Stimulated activated CD4-positive, alpha-beta T cell treated with anti-CD3 and anti-CD28 coated beads, Interleukin-2, amount 100 ng/mL, for 4 hours (primary cell): ENCODE data around the gene DNAH17.

ENCODE experiments used
- DNase-seq: peaks from one replicate; pipeline ENCODE4 v3.0.0-alpha.2; 2020; ENCODE audit warnings: low read depth

The DNAH17 gene

GRCh38 chr17:78449983-78450595 is 127.1 kb downstream of the DNAH17 start:
- DNase-seq, result no peak

GRCh38 chr17:78448356-78448993 is 128.7 kb downstream of the DNAH17 start:
- DNase-seq, result no peak

DNA sequence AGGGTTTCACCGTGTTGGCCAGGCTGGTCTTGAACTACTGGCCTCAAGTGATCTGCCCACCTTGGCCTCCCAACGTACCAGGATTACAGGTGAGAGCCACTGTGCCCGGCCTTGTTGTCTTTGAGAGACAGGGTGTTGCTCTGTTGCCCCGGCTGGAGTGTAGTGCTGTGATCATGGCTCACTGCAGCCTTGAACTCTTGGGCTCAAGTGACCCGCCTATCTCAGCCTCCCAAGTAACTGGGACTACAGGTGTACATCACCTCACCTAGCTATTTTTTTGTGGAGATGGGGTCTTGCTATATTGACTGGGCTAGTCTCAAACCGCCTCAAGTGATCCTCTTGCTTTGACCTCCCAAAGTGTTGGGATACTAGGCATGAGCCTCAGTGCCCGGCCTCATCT is 130.4 kb downstream of the DNAH17 start:
- no peak for DNase-seq

- no peak for DNase-seq
Measured at GRCh38 chr17:78444392-78444791, 132.8 kb downstream of the DNAH17 start.

DNA sequence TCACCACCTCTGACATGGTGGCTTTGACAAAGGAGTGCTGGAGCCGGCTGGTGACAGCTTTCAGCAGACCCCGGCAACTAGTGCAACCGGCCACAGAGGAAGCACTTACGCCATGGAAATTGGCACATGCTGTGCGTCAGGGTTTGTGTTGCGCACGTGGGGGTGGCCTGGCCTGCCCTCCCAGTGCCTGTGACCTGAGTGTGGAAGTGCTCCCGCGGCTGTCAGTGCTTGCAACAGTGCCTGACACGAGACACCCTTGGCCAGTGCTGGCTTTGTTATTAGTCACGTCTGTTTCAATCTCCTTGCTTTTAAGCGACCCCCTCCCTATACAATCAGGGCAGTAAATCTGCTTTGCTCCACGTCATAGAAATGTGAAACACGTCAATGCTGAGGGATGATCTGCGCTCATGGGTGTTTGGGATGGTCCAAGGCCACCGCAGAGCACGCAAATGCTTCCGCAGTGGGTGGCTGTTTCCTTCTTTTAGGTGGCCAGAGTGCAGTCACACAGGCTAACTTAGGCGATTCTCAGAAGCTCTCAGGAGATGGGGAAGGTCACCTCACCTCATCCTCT is 134.5 kb downstream of the DNAH17 start:
- no peak for DNase-seq

GRCh38 chr17:78441271-78441971 is 135.8 kb downstream of the DNAH17 start:
- no peak for DNase-seq

DNA sequence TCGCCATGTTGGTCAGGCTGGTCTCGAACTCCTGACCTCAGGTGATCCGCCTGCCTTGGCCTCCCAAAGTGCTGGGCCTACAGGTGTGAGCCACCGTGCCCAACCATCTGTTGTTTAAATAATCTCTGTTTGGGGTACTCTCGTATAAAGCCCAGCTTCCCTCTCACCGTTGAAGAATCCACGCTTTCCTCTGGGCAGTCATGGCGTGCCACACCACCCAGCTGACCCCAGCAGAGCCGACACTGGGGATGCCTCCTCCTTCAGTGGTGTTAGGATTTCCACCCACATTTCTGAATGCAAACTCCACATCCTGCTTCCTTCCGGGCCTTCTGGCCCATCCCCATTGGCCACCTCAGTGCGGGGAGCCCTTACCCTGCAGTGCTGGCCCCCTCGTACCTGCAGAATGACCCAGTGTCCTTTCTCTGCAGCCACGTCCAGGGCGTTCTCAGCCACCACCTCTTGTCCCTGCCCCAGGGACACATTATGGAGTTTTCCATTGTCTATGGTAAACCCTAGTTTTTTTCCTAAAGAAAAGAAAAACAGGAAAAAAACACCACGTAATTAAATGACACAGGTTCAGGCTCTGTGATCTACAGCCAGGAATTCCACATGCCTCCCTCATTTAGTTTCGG is 138.4 kb downstream of the DNAH17 start:
- DNase-seq, result no peak

DNA sequence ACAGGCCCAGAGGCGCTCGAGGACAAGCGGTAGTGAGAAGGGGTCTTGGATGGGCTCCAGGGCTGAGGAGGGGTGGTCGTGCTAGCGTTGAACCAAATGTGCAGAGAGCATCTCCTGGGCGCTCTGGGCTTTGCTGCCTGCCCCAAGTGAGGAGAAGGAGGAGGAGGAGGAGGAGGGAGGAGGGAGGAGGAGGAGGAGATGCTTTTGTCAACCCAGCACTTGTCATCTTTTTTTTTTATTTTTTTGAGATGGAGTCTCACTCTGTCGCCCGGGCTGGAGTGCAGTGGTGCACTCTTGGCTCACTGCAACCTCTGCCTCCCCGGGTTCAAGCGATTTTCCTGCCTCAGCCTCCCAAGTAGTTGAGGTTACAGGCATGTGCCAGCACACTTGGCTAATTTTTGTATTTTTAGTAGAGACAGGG is 138.9 kb downstream of the DNAH17 start:
- no peak for DNase-seq

DNA sequence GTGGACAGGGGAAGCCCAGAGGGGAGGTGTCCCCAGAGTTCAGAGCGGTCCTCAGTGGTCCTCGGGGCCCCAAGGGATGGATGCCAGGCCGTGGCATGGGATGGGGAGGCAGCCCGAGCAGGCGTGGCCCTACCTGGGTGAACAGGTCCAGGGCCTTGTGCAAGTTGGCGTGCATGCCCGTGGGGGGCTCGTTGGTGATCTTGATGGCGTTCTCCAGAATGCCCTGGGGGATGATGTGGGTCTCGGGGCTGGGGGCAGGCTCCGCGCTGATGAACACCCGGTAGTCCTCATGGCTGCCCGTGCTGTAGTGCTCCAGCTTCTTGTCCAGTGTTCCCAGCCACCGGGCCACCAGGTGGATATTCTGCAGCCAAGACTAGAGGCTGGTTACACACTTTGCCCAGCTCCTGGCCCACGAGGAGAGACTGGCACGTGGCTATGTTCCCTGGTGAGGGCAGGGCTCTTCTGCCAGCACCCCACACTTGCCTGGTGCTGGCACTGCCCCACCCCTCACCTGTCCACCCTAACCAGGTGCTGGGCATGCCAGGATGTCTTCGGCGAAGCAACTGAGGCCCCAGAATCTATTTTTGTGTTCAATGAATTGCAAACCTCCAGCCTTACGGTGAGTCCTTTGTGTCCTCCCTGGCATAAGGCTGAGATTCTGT is 139.6 kb downstream of the DNAH17 start:
- no peak for DNase-seq

- no peak for DNase-seq
Measured at GRCh38 chr17:78435330-78436005, 141.7 kb downstream of the DNAH17 start.

DNA sequence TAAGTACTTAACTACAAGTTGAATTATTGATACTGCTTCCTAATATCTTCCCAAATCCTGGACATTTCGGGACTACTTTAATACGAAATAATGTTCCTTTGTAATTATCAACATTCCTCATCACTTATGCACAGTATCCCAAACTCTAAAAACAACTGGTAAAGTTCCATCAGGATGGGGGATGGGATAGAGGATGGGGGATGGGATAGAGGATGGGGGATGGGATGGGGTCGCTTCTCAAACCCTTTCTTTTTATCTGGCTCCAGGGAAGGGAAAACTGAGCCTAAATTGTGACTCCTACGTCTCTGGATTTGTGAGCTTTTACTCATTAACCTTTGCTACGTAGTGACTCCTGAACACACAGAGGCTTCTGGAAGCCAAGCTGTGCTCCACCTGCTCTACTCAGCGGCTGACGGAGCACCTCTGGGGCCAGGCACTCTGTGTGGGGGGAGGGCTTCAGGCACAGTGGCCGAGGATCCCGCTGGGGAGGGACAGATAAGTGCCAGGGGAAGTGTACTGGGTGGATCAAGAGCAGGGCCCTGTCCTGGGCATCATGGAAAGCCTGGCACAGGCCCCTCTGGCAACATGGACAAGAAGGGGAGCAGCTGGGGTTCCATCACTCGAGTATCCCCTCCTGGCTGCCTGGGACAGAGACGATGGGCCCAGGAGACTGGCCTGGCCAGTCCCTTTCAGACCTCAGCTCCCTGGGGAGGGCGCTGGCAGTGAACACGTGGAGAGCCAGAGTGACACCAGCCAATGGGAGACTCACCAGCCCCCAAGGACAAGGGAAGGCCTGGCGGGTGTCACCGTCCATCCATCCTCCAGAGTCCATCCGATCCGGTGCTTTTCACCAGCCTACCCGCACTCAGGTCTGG is 142.5 kb downstream of the DNAH17 start:
- no peak for DNase-seq

GRCh38 chr17:78433780-78434335 is 143.3 kb downstream of the DNAH17 start:
- DNase-seq, result no peak

DNA sequence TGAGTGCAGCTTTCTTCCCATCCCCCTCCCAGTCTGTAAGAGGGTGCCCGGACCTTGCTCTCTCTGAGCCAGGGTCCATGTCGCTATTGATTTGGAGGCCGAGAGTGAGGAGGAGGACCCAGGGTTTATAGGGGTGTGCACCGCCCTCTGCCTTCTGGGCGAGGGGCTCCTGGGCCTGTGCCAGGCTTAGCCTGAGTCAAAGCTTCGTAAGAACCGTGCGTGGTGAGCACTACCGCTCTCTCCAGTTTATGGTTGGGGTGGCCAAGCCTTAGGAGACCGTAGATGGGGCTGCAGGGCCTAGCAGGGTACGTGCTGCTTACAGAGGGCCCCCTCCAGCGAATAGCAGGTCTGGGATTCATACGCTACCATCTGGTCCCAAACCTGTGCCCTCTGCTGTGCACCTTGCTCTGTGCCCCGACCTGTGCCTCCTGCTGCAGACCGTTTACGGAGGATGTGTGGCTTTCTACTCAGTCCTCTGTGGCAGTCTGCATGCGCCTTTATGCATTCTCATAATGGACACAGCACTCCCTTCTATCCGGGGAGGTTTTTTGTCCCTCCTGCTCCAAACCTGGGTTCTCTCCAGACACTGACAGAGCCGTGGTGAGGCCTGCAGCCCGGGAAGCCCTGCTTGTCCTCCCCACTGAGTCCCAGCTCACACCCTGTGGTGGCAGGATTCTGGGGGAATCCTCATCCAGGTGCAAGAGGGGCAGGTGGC is 144.0 kb downstream of the DNAH17 start:
- no peak for DNase-seq

- DNase-seq, result no peak
Measured at GRCh38 chr17:78432226-78433012, 144.8 kb downstream of the DNAH17 start.

DNA sequence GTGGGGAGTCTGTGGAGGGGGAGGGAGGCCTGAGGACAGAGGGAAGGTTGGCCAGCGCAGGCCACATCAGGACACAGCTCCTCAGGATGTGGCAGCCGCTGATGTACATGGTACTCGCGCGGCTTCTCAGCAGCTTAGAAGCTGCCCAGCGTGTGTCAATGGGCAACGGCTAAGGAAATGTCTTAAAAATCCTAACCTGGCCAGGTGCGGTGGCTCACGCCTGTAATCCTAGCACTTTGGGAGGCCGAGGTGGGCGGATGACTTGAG is 145.6 kb downstream of the DNAH17 start:
- DNase-seq, result no peak

DNA sequence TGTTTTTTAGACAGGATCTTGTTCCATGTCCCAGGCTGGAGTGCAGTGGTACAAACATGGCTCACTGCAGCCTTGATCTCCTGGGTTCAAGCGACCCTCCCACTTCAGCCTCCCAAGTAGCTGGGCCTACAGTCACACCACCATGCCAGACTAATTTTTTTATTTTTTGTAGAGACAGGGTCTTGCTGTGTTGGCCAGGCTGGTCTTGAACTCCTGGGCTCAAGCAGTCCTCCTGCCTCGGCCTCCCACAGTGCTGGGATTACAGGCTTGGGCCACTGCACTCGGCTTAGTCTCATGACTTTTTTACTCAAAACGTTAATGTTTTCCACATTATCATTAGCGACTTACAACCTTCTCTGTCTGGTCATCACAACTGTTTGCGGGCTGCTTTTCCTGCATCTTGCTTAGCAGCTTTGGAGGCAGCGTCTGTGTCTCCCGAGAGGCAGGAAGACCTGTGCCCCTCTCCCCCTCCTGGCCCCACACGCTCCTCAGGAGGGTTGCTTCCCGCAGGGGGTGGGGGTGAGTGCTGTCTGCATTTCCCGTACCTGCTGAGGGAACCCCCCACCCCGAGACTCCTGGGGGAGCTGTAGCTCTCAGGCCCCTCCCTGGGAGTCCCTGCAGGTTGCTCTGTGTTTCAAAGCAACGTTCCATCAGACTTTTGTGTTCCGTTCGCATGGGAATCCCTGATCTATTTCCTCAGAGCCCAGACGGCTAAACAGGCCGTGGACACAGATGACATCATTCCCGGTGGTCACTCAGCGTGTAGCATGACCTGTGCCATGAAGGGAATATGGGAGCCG is 146.1 kb downstream of the DNAH17 start:
- DNase-seq, result no peak

GRCh38 chr17:78429618-78429995 is 147.6 kb downstream of the DNAH17 start:
- DNase-seq, result no peak
